ENCODE data around the gene OR52I2. TPM values are rescaled to one million over a fixed set of nuclear protein-coding genes. Genes with fewer than 3 reads are reported as not detected.

OR52I2 gene
- total RNA-seq, 1 experiment from 2014 or later, result not detected

GRCh38 chr11:4636136-4636535 is 54.6 kb downstream of the OR52I2 start:
- no peak overlapping the region for H3K4me3 ChIP-seq (ENCODE audit: low read depth, low read length)
- intact Hi-C loops (cut with micrococcal nuclease; ENCODE audit: unreplicated experiment), result loop anchor here (2.0 kb wide), 1 partner anchor 37 kb away; no protein-coding TSS in a partner anchor
- H3K4me3 Mint-ChIP-seq (ENCODE audit: unreplicated experiment), result no peak overlapping the region

GRCh38 chr11:4636962-4637661 is 55.6 kb downstream of the OR52I2 start, which contains the start of gene OR51D1:
TSS of gene OR51D1 (plus strand) at chr11:4637477. CDS start at chr11:4639791, 2,314 bp downstream.
- peaks cover 13% of the 10 kb centered on the region for H3K4me1 Mint-ChIP-seq (ENCODE audit: low read depth, unreplicated experiment)
- BruUV-seq (replicated peaks), result no TSS peak
- no peaks in the 10 kb centered on the region for H3K36me3 Mint-ChIP-seq (ENCODE audit: insufficient read depth, unreplicated experiment)
- no peaks in the 10 kb centered on the region for H3K27me3 Mint-ChIP-seq (ENCODE audit: insufficient read depth, unreplicated experiment)
- ChIA-PET POLR2A (no interaction called here), CTCF (interaction anchor here (0.7 to 2.6 kb wide), 12 partner anchors 10 to 367 kb away, joined by 3 to 19 read pairs (median 4); partner anchors contain the start of genes OR51G2 and TRIM68)
- TF ChIP-seq CTCF (IDR thresholded peaks at IDR 0.05; ENCODE audit: insufficient read depth in 1 of 2, low read depth in 1 of 2, low read length in 1 of 2, severe bottlenecking in 1 of 2, unreplicated experiment in 1 of 2), result peak; percentile 89 to 94
- Histone ChIP-seq H3K4me3 (ENCODE audit: low read depth, low read length) (no peak within 1 kb of the TSS), H3K4me1 (peaks cover 11% of the 10 kb centered on the region), H3K36me3 (ENCODE audit: control insufficient read depth, insufficient read depth, low read length) (no peaks in the 10 kb centered on the region), H3K27me3 (replicated peaks; ENCODE audit: control insufficient read depth, insufficient read depth, low read length) (peaks cover 1% of the 10 kb centered on the region; the same call in 1 of the 2 replicates), H3K9me3 (no peaks in the 10 kb centered on the region)
- intact Hi-C loops (cut with micrococcal nuclease; ENCODE audit: unreplicated experiment), result loop anchor here (1.0 to 2.0 kb wide), 3 partner anchors 36 to 367 kb away; no protein-coding TSS in a partner anchor
- H3K27ac Mint-ChIP-seq (ENCODE audit: unreplicated experiment), result no peak within 1 kb of the TSS
- peak; percentile 63 to 78 for DNase-seq
- H3K9me3 Mint-ChIP-seq (ENCODE audit: unreplicated experiment), result no peaks in the 10 kb centered on the region
- H3K4me3 Mint-ChIP-seq (ENCODE audit: unreplicated experiment), result no peak within 1 kb of the TSS

More at GRCh38 chr11:4636136-4636535, 54.6 kb downstream of the OR52I2 start:
- Mint-ChIP-seq H3K9me3 (ENCODE audit: unreplicated experiment) (no peaks in the 10 kb centered on the region), H3K27ac (ENCODE audit: unreplicated experiment) (no peak overlapping the region), H3K4me1 (ENCODE audit: low read depth, unreplicated experiment) (peaks cover 3% of the 10 kb centered on the region), H3K27me3 (ENCODE audit: insufficient read depth, unreplicated experiment) (no peaks in the 10 kb centered on the region), H3K36me3 (ENCODE audit: insufficient read depth, unreplicated experiment) (no peaks in the 10 kb centered on the region)
- CTCF ChIA-PET, result interaction anchor here (0.9 to 2.6 kb wide), 5 partner anchors 22 to 361 kb away, joined by 3 to 19 read pairs (median 4); partner anchors contain the start of gene TRIM68
- H3K27me3 ChIP-seq (replicated peaks; ENCODE audit: control insufficient read depth, insufficient read depth, low read length), result peaks cover 1% of the 10 kb centered on the region; the same call in 1 of the 2 replicates
- no TSS peak for BruUV-seq (replicated peaks)
- POLR2A ChIA-PET, result no interaction called here
- H3K9me3 ChIP-seq, result no peaks in the 10 kb centered on the region
- H3K4me1 ChIP-seq, result peaks cover 2% of the 10 kb centered on the region
- no peak for TF ChIP-seq CTCF (IDR thresholded peaks at IDR 0.05; ENCODE audit: insufficient read depth in 1 of 2, low read depth in 1 of 2, low read length in 1 of 2, severe bottlenecking in 1 of 2, unreplicated experiment in 1 of 2)
- no peaks in the 10 kb centered on the region for H3K36me3 ChIP-seq (ENCODE audit: control insufficient read depth, insufficient read depth, low read length)
- no peak for DNase-seq

- H3K36me3 Mint-ChIP-seq (ENCODE audit: insufficient read depth, unreplicated experiment), result no peaks in the 10 kb centered on the region
- no peaks in the 10 kb centered on the region for H3K36me3 ChIP-seq (ENCODE audit: control insufficient read depth, insufficient read depth, low read length)
- TF ChIP-seq CTCF (IDR thresholded peaks at IDR 0.05; ENCODE audit: insufficient read depth in 1 of 2, low read depth in 1 of 2, low read length in 1 of 2, severe bottlenecking in 1 of 2, unreplicated experiment in 1 of 2), result no peak
- H3K9me3 Mint-ChIP-seq (ENCODE audit: unreplicated experiment), result no peaks in the 10 kb centered on the region
- ChIA-PET POLR2A (no interaction called here), CTCF (interaction anchor here (0.7 to 2.6 kb wide), 7 partner anchors 10 to 366 kb away, joined by 3 to 19 read pairs (median 5); partner anchors contain the start of genes OR51G2 and TRIM68)
- H3K4me3 ChIP-seq (ENCODE audit: low read depth, low read length), result no peak overlapping the region
- no TSS peak for BruUV-seq (replicated peaks)
- H3K4me1 ChIP-seq, result peaks cover 11% of the 10 kb centered on the region
- no peaks in the 10 kb centered on the region for H3K9me3 ChIP-seq
- no peak overlapping the region for H3K27ac Mint-ChIP-seq (ENCODE audit: unreplicated experiment)
- no peak overlapping the region for H3K4me3 Mint-ChIP-seq (ENCODE audit: unreplicated experiment)
- H3K27me3 Mint-ChIP-seq (ENCODE audit: insufficient read depth, unreplicated experiment), result no peaks in the 10 kb centered on the region
- intact Hi-C loops (cut with micrococcal nuclease; ENCODE audit: unreplicated experiment), result loop anchor here (1.0 to 2.0 kb wide), 3 partner anchors 35 to 367 kb away; no protein-coding TSS in a partner anchor
- no peak for DNase-seq
- peaks cover 1% of the 10 kb centered on the region; the same call in 1 of the 2 replicates for H3K27me3 ChIP-seq (replicated peaks; ENCODE audit: control insufficient read depth, insufficient read depth, low read length)
- H3K4me1 Mint-ChIP-seq (ENCODE audit: low read depth, unreplicated experiment), result peaks cover 13% of the 10 kb centered on the region
Observed at GRCh38 chr11:4637662-4638047, 56.1 kb downstream of the OR52I2 start.

Data from Caco-2 (cell line).